Stimulated activated naive CD4-positive, alpha-beta T cell (primary cell): ENCODE data around the gene RNF182.
"Not testable (repeated sequence)": the region's sequence is repeated elsewhere in the genome, so short reads cannot be mapped to it uniquely, and the experiment has no call there.

ENCODE experiments used
- DNase-seq, 6 experiments: peaks; one replicate each; lab custom pipeline; 2025; lab: John Stamatoyannopoulos, UW

The RNF182 gene

GRCh38 chr6:13965582-13966127 is 40.9 kb downstream of the RNF182 start:
- DNase-seq: no peak

DNA sequence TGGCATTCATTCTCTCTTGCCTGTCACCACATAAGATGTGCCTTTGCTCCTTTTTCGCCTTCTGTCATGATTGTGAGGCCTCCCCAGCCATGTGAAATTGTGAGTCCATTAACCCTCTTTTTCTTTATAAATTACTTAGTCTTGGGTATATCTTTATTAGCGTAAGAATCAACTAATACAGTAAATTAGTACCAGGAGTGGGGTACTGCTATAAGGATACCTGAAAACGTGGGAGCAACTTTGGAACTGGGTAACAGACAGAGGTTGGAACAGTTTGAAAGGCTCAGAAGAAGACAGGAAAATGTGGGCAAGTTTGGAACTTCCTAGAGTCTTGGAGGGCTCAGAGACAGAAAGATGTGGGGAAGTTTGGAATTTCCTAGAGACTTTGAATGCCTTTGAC is 46.6 kb downstream of the RNF182 start:
- no peak for DNase-seq

GRCh38 chr6:13972602-13973001 is 47.9 kb downstream of the RNF182 start:
- DNase-seq: not testable (repeated sequence)

GRCh38 chr6:13973422-13973821 is 48.7 kb downstream of the RNF182 start:
- DNase-seq: not testable (repeated sequence)

DNA sequence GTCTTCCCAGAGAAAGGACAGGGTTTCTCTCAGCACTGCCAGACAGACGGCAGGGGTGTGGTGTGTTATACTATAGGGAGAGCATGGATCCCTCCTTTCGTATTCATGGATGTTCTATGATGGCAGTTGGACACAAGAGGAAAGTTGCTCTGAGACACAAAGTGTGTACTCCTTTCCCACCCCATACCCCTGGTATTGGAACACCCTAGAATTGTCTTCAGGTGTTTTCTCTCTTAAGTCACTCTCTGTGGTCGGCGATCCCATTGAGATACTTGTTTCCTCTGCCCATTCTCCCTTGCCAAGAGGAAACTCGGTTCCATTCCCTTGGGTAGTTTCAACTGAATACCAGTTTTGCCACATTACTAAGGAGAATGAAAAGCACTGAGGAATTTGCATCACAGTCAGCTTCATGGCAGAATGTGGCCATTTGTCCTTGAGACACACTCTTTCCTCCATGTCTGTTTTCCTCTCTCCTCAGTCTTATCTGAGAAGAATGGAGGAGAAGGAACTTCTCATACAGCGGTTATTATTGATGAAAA is 53.4 kb downstream of the RNF182 start:
- no peak for DNase-seq

DNA sequence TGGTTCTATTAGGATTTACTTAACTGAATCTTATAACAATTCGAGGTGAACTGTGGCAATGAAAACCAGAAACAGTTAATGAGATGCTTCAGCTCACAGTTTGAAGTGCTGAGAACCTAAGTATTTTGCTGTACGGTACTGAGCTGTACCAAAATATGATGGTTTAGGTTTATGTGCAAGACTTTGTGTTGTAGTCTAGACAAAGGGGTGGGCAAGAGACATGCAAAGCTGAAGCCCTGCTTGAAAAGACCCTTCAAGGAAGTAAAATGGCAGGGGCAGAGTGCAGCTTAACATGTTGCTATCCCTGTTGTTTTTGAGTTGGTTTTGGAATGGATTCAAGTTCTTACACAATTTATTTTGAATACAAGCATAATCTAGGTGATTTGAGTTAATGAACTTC is 54.0 kb downstream of the RNF182 start:
- no peak for DNase-seq

DNA sequence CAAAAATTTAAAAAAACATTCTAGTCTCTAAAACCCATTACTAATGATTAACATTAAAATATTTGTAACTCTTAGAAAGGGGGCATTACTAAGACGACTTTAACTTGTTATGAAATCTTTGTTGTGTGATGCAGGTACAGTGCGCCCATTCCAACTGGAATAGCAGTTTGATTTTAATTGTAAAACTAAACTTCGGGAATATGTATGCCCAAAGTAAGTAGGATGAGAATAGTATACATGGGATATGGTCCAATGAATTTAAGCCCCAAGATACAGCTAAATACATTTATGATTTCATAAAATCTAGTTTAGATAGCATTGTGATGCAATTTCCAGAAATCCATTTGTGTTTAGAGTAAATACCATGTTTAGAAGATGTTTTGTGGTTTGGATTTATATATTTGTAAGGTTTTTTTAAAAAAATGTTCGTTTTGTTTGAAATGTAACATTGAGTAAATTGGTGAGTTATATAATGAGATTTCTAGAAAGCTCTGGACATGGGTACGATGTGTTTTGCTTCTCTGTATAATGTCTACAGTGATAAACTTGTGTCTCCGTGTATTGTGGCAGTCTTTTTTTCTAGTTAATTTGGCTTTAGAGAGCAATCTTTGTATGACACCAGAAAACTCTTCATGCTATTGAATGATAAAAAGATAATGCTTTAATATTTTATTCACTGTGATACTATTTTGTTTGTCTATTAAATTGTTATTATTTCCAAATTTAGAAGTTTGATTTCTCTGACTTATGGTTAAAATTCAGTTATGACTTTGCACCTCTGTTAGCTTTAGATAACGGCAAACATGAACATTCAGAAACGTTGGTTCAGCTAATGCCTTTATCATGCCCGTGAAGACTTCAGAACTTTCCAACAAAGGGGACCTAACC is 54.8 kb downstream of the RNF182 start:
- no peak for DNase-seq

DNA sequence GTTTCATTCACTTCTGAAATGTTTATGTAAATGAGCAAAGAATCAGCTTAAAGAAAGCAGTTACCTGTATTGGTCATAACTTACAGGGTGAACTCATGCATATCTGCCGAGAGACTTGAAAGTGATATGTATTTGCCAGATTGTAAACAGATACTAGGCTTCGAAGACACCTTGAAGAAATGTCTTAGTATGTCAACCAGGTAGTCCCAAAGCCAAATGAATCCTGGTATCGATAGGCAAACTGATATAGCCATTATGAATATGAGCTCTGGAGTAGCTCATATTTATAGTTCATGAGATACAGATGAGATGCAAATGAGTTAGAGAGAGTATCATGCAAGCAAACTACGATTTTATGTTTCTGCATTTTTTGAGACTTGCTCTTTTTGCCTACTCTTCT is 55.8 kb downstream of the RNF182 start:
- no peak for DNase-seq

DNA sequence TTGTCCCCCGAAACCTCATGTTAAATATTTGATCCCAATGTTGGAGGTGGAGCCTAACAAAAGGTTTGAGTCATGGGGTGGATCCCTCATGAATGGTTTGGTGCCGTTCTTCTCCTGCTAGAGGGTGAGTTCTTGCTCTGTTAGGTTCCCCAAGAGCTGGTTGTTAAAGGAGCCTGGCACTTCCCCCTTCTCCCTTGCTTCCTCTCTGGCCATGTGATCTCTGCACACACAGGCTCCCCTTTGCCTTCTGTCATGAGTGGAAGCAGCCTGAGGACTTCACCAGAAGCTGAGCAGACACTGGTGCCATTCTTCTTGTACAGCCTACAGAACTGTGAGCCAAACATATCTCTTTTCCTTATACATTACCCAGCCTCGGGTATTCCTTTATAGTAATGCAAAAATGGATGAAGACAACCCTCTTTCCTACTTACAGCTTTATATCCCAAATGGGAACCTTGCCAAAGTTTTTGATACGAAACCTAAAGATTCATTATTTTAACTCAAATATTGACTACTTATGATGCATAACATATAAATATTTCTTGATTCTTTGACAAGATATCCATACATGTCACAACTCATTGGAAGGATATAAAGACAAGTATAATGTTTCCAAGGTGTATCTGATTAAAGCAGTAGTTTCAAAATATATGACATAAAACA is 61.0 kb downstream of the RNF182 start:
- no peak for DNase-seq

- no peak for DNase-seq
These were observed 62.1 kb downstream of the RNF182 start for GRCh38 chr6:13986700-13987399.

DNA sequence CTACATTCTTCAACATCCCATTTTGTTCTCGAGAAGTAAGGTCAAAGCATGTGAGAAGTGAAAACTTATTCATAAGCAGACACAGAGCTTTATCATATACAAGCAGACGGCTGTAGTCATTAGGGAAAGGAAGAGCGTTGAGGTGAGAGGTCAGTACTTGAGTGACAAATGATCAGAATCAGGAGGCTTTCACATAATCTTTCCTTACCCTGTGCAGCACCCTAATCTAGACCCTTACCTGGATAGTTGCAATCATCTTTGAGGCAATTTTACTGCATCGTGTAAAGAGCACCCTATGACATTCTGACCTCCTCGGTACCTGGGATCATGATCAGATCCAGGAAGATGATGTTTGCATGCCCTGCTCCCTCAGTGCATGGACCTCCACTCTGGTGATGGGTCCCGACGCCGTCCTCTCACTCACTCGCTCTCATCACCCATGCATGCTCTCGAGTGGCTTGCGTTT is 62.7 kb downstream of the RNF182 start:
- DNase-seq: no peak

GRCh38 chr6:13988049-13988738 is 63.4 kb downstream of the RNF182 start:
- DNase-seq: no peak

DNA sequence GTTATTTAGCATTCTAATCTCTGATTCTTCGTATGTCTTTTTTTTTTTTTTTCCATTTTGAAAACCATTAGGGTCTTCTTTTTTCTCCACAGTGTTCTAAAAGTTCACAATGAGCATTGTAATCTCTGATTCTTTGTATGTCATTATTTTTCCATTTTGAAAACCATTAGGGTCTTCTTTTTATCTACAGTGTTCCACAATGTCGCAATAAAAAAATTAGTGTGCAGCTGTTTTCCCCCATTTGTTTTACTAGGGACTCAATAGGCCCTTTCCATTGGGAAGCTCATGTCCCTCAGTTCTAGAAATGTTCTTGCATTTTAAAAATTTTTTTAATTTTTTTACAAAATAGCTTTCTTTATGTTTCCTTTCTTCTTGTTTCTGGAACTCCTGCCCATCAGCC is 64.2 kb downstream of the RNF182 start:
- no peak for DNase-seq

GRCh38 chr6:13989496-13990144 is 64.9 kb downstream of the RNF182 start:
- no peak for DNase-seq

DNA sequence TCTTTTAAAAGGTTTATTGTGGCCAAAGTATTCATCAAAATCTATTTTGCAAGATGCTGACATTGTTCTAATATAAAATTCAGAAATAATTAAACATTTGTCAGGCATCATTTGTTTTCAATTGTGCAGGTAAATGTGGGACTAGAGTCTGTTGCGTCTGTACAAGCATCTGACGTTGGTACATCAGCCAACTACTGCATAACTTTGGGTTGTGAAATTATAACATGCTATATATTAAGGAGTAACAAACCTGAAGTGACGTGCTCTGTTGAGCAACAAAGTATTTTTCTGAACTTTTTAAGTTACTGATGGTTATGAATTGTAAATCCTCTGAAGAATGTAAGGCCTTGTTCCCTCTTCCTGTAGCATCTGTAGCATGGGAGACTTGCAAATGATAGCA is 66.0 kb downstream of the RNF182 start:
- DNase-seq: no peak

GRCh38 chr6:13991393-13991792 is 66.6 kb downstream of the RNF182 start:
- DNase-seq: no peak

GRCh38 chr6:13992417-13993055 is 67.8 kb downstream of the RNF182 start:
- DNase-seq: no peak

- DNase-seq: no peak
These were observed 68.7 kb downstream of the RNF182 start for GRCh38 chr6:13993416-13993815.

DNA sequence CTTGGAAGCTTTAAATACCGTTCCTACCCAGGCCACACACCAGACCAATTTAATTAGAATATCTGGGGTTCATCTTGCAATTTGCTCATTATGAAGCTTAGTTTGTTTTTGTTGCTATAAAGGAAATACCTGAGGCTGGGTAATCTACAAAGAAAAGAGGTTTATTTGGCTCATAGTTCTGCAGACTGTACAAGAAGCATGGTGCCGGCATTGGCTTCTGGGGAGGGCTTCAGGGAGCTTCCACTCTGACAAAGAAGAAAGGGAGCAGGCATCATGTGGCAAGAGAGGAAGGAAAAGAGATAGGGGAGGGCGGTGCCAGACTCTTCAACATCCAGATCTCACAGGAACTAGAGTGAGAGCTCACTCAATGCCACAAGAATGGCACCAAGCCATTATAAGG is 73.6 kb downstream of the RNF182 start:
- DNase-seq: no peak

DNA sequence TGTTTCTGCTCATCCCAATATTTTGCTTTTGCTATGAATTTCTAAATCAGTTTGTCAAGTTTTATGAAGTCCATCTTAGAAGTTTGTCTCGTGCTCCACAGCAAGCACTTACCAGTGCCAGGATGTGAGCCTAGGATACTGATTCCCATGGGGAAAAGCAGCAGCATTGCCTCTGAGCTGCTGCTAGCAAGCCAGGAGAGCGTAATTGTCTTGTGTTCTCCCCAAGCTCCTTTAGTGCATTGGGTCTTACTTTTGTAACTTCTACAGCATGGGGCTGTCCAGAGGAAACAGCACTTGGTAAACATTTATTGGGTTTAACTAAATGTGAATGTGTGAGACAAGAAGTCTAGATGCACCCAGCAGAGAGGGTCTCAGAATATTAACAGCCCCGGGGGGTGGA is 76.1 kb downstream of the RNF182 start:
- DNase-seq: no peak
